HCT116 (cell line): ENCODE measurements around the gene ADAMTSL2. TPM values are rescaled to one million over a fixed set of nuclear protein-coding genes. Genes with fewer than 3 reads are reported as not detected.

ENCODE experiments used
- ATAC-seq: fragments of 200-7000 bp; cut with Tn5 transposase; 2 replicates; pipeline ENCODE4 v1.9.1; 2020; ENCODE audit warnings: mild to moderate bottlenecking, moderate library complexity
- BruUV-seq: library from RNA; stranded (reverse); fragments of 400-500 nt; replicated peaks from 2 replicates; lab custom pipeline; 2021; lab: Mats Ljungman, UMichigan
- CTCF ChIA-PET: fragments of 300-600 bp; sonication (Branson Sonifier 250); formaldehyde crosslinking; loops from one replicate; lab custom pipeline; 2021; ENCODE audit warnings: antibody characterized with exemption; lab: Charles Lee
- POLR2A ChIA-PET: fragments of 300-600, 350-600 bp; sonication (Branson Sonifier 250); formaldehyde crosslinking; loops from one replicate; lab custom pipeline; 2021; ENCODE audit warnings: antibody characterized with exemption; lab: Charles Lee
- RAD21 ChIA-PET, 2 experiments: fragments of 300-600 bp; sonication (Branson Sonifier 250); formaldehyde crosslinking; loops; one replicate each; lab custom pipeline; 2023; ENCODE audit warnings: low total read pairs in 2 of 2; ENCODE audit not compliant: uncharacterized antibody in 2 of 2, unreplicated experiment in 2 of 2, low non-redundant PET in 1 of 2; lab: Charles Lee
- DNase-seq: peaks from one replicate; pipeline ENCODE4 v3.0.0-alpha.2; 2010; ENCODE audit warnings: low read depth, low spot score
- H2AFZ ChIP-seq: fragments of 200-600 bp; shearing (Covaris generic), sonication (generic); 2 replicates; pipeline ENCODE4 v1.6.1; 2017; ENCODE audit warnings: low read depth, mixed run types, mixed read lengths, antibody characterized with exemption, low read length; ENCODE audit not compliant: poor library complexity, severe bottlenecking
- H3K27ac ChIP-seq: 2 replicates; pipeline ENCODE4 v1.5.1; 2012; ENCODE audit warnings: low read depth, low read length
- H3K27me3 ChIP-seq: fragments of 200-600 bp; sonication (generic); 2 replicates; pipeline ENCODE4 v1.6.1; 2016; ENCODE audit warnings: mixed run types, low read length, mixed read lengths; ENCODE audit not compliant: insufficient read depth
- H3K36me3 ChIP-seq, 2 experiments: fragments of 200-500 bp in 1 of 2; fragments of 200-600 bp in 1 of 2; sonication (Bioruptor generic) in 1 of 2; sonication (generic) in 1 of 2; 2 replicates each; pipeline versions ENCODE4 v1.5.1 to v1.6.1; 2014 to 2016; ENCODE audit warnings: low read length in 2 of 2, inconsistent platforms in 1 of 2, mixed read lengths in 1 of 2, mixed run types in 1 of 2; ENCODE audit not compliant: insufficient read depth in 2 of 2, control insufficient read depth in 1 of 2
- H3K4me1 ChIP-seq, 2 experiments: fragments of 200-600 bp in 1 of 2; sonication (generic) in 1 of 2; 2 replicates each; pipeline versions ENCODE4 v1.5.1 to v1.6.1; 2012 to 2017; ENCODE audit warnings: low read length in 2 of 2, inconsistent platforms in 1 of 2, mild to moderate bottlenecking in 1 of 2, mixed read lengths in 1 of 2, mixed run types in 1 of 2, moderate library complexity in 1 of 2; ENCODE audit not compliant: insufficient read depth in 2 of 2, control insufficient read depth in 1 of 2
- H3K4me2 ChIP-seq: fragments of 200-600 bp; sonication (generic); 2 replicates; pipeline ENCODE4 v1.6.1; 2017; ENCODE audit warnings: mixed run types, low read length, mixed read lengths
- H3K4me3 ChIP-seq, 2 experiments: fragments of 200-600 bp in 1 of 2; sonication (generic) in 1 of 2; replicated peaks in 1 of 2; 2 replicates each; pipeline ENCODE4 v1.5.1; 2011 to 2016; ENCODE audit warnings: low read length in 2 of 2, control low read depth in 1 of 2, low read depth in 1 of 2, mild to moderate bottlenecking in 1 of 2, mixed read lengths in 1 of 2, mixed run types in 1 of 2
- H3K79me2 ChIP-seq: fragments of 200-600 bp; sonication (generic); 2 replicates; pipeline ENCODE4 v1.6.1; 2017; ENCODE audit warnings: mild to moderate bottlenecking, mixed run types, low read length, moderate library complexity, mixed read lengths; ENCODE audit not compliant: insufficient read depth
- H3K9ac ChIP-seq: fragments of 200-600 bp; sonication (generic); 2 replicates; pipeline ENCODE4 v1.6.1; 2016; ENCODE audit warnings: low read length, mixed read lengths
- H3K9me2 ChIP-seq: fragments of 200-600 bp; sonication (generic), shearing (Covaris generic); 2 replicates; pipeline ENCODE4 v1.6.1; 2017; ENCODE audit warnings: mixed run types, mild to moderate bottlenecking, moderate library complexity; ENCODE audit not compliant: insufficient read depth
- H3K9me3 ChIP-seq, 2 experiments: fragments of 200-500 bp in 1 of 2; fragments of 200-600 bp in 1 of 2; sonication (Bioruptor generic) in 1 of 2; sonication (generic) in 1 of 2; 2 replicates each; pipeline ENCODE4 v1.6.1; 2014 to 2017; ENCODE audit warnings: low read length in 2 of 2, mixed read lengths in 2 of 2, inconsistent platforms in 1 of 2, low read depth in 1 of 2, mild to moderate bottlenecking in 1 of 2, mixed run types in 1 of 2, moderate library complexity in 1 of 2; ENCODE audit not compliant: control insufficient read depth in 1 of 2, insufficient read depth in 1 of 2
- H4K20me1 ChIP-seq: fragments of 200-600 bp; sonication (generic), shearing (Covaris generic); 2 replicates; pipeline ENCODE4 v1.6.1; 2017; ENCODE audit warnings: mixed run types, mild to moderate bottlenecking, moderate library complexity; ENCODE audit not compliant: insufficient read depth
- ATF3 ChIP-seq: IDR thresholded peaks from 2 replicates; pipeline ENCODE4 v1.6.1; 2012
- EGR1 ChIP-seq: IDR thresholded peaks from 2 replicates; pipeline ENCODE4 v1.6.1; 2012; ENCODE audit warnings: low read depth
- EZH2phosphoT487 ChIP-seq: fragments of 200-600 bp; IDR thresholded peaks from 2 replicates; pipeline ENCODE4 v1.6.1; 2018; ENCODE audit warnings: antibody characterized with exemption, borderline replicate concordance
- JUND ChIP-seq: IDR thresholded peaks from 2 replicates; pipeline ENCODE4 v1.6.1; 2012
- POLR2A ChIP-seq: IDR thresholded peaks from 2 replicates; pipeline ENCODE4 v1.7.0; 2011; ENCODE audit warnings: borderline replicate concordance; ENCODE audit not compliant: insufficient read depth, insufficient read length; ENCODE audit errors: extremely low read depth
- SP1 ChIP-seq: IDR thresholded peaks from 2 replicates; pipeline ENCODE4 v1.6.1; 2012; ENCODE audit warnings: low read depth
- SRF ChIP-seq: IDR thresholded peaks from 2 replicates; pipeline ENCODE4 v1.6.1; 2012; ENCODE audit warnings: low read depth
- TCF7L2 ChIP-seq: IDR thresholded peaks from 2 replicates; pipeline ENCODE4 v1.7.0; 2011; ENCODE audit warnings: borderline replicate concordance, inconsistent platforms; ENCODE audit not compliant: insufficient read depth, insufficient read length; ENCODE audit errors: extremely low read depth
- ZFX ChIP-seq: fragments of 450-650 bp; IDR thresholded peaks from 2 replicates; pipeline ENCODE4 v1.6.1; 2017
- intact Hi-C: fragments of 100-400 bp; cut with micrococcal nuclease; formaldehyde crosslinking; loops from 2 replicates; pipeline ENCODE4 v1.10.0; 2022
- total RNA-seq: library from RNA; stranded (reverse); gene quantifications from one replicate; pipeline ENCODE4 v1.2.1, GENCODE V29; 2021; ENCODE audit not compliant: unreplicated experiment
- TF ChIP-seq, protein P1 (sequence below): IDR thresholded peaks from 2 replicates; pipeline ENCODE4 v1.6.1; 2012; ENCODE audit warnings: low read depth
- TF ChIP-seq, protein P2 (sequence below): IDR thresholded peaks from 2 replicates; pipeline ENCODE4 v1.6.1; 2011; ENCODE audit warnings: mild to moderate bottlenecking, low read length, moderate library complexity; ENCODE audit not compliant: insufficient replicate concordance; ENCODE audit errors: extremely low read depth
- TF ChIP-seq, protein P3 (sequence below): IDR thresholded peaks from 2 replicates; pipeline ENCODE4 v1.6.1; 2012

Gene ADAMTSL2
- total RNA-seq, 1 experiment from 2014 or later, result not detected

GRCh38 chr9:133502112-133502511 is 32.4 kb upstream of the ADAMTSL2 start (continued):
- no peak for TF ChIP-seq TCF7L2

DNA sequence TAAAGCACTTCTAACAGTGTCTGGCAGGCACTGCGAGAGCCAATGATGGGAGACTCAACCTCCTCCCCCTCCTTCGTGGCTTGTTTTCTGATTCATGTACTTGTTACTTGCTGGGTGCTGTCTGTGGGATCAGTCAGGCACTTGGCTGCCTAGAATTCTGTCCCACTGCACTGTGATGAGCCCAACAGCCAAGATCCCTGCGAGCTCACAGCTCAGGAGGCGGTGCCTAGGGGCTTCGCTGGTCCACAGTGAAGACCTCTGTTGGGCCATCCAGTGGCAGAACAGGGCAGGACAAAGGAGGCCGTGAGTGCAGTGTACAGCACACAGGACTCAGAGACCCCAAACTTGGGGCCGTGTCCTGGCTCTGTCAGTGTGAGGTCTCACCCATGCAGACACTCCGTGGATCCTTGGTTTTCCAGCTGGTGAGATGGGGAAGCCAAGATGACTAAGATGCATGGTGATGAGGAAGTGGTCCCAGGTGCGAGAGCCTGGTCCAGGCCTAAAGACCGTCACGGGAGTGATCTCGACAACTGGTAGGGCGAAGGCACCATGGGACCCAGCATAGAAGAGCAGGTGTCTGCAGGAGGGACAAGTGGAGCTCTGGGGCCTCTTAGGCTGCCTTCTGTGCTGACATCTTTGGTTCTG is 29.2 kb upstream of the ADAMTSL2 start:
- DNase-seq, result no peak
- Histone ChIP-seq H3K27me3 (no peaks in the 10 kb centered on the region), H3K79me2 (no peaks in the 10 kb centered on the region), H2AFZ (no peak overlapping the region), H3K4me3 (no peak overlapping the region), H3K9me3 (peaks cover 8 to 18% of the 10 kb centered on the region in 2 experiments), H3K36me3 (no peaks in the 10 kb centered on the region), H3K27ac (no peak overlapping the region), H3K9ac (no peak overlapping the region), H4K20me1 (no peaks in the 10 kb centered on the region), H3K4me1 (peaks cover 6 to 10% of the 10 kb centered on the region in 2 experiments; a peak in 3 of 4 replicates), H3K4me2 (no peak overlapping the region), H3K9me2 (no peaks in the 10 kb centered on the region)
- ChIA-PET CTCF (interaction anchor here (1.1 kb wide), 1 partner anchor 19 kb away, joined by 4 read pairs; no protein-coding TSS in a partner anchor), RAD21 (no interaction called here), POLR2A (no interaction called here)
- BruUV-seq, result no TSS peak
- no peak for ATAC-seq
- intact Hi-C loops, result no loop called here
- TF ChIP-seq EGR1 (no peak), ATF3 (no peak), ZFX (no peak), EZH2phosphoT487 (no peak), POLR2A (no peak), SRF (no peak), SP1 (no peak), JUND (no peak)
- TF ChIP-seq, protein P1, sequence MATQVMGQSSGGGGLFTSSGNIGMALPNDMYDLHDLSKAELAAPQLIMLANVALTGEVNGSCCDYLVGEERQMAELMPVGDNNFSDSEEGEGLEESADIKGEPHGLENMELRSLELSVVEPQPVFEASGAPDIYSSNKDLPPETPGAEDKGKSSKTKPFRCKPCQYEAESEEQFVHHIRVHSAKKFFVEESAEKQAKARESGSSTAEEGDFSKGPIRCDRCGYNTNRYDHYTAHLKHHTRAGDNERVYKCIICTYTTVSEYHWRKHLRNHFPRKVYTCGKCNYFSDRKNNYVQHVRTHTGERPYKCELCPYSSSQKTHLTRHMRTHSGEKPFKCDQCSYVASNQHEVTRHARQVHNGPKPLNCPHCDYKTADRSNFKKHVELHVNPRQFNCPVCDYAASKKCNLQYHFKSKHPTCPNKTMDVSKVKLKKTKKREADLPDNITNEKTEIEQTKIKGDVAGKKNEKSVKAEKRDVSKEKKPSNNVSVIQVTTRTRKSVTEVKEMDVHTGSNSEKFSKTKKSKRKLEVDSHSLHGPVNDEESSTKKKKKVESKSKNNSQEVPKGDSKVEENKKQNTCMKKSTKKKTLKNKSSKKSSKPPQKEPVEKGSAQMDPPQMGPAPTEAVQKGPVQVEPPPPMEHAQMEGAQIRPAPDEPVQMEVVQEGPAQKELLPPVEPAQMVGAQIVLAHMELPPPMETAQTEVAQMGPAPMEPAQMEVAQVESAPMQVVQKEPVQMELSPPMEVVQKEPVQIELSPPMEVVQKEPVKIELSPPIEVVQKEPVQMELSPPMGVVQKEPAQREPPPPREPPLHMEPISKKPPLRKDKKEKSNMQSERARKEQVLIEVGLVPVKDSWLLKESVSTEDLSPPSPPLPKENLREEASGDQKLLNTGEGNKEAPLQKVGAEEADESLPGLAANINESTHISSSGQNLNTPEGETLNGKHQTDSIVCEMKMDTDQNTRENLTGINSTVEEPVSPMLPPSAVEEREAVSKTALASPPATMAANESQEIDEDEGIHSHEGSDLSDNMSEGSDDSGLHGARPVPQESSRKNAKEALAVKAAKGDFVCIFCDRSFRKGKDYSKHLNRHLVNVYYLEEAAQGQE, result no peak
- TF ChIP-seq, protein P2, sequence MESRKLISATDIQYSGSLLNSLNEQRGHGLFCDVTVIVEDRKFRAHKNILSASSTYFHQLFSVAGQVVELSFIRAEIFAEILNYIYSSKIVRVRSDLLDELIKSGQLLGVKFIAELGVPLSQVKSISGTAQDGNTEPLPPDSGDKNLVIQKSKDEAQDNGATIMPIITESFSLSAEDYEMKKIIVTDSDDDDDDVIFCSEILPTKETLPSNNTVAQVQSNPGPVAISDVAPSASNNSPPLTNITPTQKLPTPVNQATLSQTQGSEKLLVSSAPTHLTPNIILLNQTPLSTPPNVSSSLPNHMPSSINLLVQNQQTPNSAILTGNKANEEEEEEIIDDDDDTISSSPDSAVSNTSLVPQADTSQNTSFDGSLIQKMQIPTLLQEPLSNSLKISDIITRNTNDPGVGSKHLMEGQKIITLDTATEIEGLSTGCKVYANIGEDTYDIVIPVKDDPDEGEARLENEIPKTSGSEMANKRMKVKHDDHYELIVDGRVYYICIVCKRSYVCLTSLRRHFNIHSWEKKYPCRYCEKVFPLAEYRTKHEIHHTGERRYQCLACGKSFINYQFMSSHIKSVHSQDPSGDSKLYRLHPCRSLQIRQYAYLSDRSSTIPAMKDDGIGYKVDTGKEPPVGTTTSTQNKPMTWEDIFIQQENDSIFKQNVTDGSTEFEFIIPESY, result no peak
- TF ChIP-seq, protein P3, sequence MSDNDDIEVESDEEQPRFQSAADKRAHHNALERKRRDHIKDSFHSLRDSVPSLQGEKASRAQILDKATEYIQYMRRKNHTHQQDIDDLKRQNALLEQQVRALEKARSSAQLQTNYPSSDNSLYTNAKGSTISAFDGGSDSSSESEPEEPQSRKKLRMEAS, result no peak
